KOPT-K1 (cell line): Measurements from ENCODE around the gene FBN1.

ENCODE experiments used
- H3K27ac ChIP-seq: fragments of 200-600 bp; sonication (generic); 2 replicates; pipeline ENCODE4 v1.5.1; 2016; ENCODE audit warnings: antibody characterized with exemption, mild to moderate bottlenecking, low read depth, low read length; ENCODE audit not compliant: poor library complexity, severe bottlenecking
- H3K36me3 ChIP-seq: fragments of 200-600 bp; sonication (generic); 2 replicates; pipeline ENCODE4 v1.5.1; 2017; ENCODE audit warnings: antibody characterized with exemption, mild to moderate bottlenecking, low read length, moderate library complexity; ENCODE audit not compliant: insufficient read depth
- H3K9me3 ChIP-seq: fragments of 200-600 bp; sonication (generic); 2 replicates; pipeline ENCODE4 v1.5.1; 2017; ENCODE audit warnings: antibody characterized with exemption, low read length, mild to moderate bottlenecking; ENCODE audit not compliant: insufficient read depth, poor library complexity, severe bottlenecking

The FBN1 gene

GRCh38 chr15:48520376-48521155 lies 124.9 kb downstream of the FBN1 start:
- no peak overlapping the region for H3K27ac ChIP-seq
- H3K36me3 ChIP-seq, result no peaks in the 10 kb centered on the region
- no peaks in the 10 kb centered on the region for H3K9me3 ChIP-seq

DNA sequence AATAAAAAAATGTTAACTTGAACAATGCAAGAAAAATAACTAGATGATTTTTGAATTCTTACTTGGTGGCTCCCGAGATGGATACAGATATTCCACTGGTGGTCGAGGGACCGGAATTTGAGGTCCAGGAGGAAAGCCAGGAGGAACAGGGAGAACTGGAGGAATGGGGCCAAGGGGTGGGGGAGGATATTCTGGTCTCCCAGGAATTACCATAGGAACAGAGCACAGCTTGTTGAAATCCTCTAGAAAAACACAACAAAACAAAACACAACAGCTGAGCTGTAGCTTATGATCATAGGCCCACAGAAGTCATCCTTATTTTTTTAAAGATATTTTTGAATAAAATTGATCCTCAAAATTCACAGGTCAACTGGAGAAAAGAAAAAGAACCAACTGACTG lies 129.4 kb downstream of the FBN1 start:
- Histone ChIP-seq H3K9me3 (no peaks in the 10 kb centered on the region), H3K27ac (no peak overlapping the region), H3K36me3 (no peaks in the 10 kb centered on the region)

- H3K9me3 ChIP-seq, result no peaks in the 10 kb centered on the region
- no peak overlapping the region for H3K27ac ChIP-seq
- H3K36me3 ChIP-seq, result no peaks in the 10 kb centered on the region
These were observed 130.0 kb downstream of the FBN1 start for GRCh38 chr15:48515500-48515899.

GRCh38 chr15:48514103-48514816 lies 131.2 kb downstream of the FBN1 start:
- H3K27ac ChIP-seq, result no peak overlapping the region
- H3K9me3 ChIP-seq, result no peaks in the 10 kb centered on the region
- H3K36me3 ChIP-seq, result no peaks in the 10 kb centered on the region

GRCh38 chr15:48510976-48511375 lies 134.5 kb downstream of the FBN1 start:
- H3K27ac ChIP-seq, result peak overlapping the region; percentile 45
- no peaks in the 10 kb centered on the region for H3K36me3 ChIP-seq

DNA sequence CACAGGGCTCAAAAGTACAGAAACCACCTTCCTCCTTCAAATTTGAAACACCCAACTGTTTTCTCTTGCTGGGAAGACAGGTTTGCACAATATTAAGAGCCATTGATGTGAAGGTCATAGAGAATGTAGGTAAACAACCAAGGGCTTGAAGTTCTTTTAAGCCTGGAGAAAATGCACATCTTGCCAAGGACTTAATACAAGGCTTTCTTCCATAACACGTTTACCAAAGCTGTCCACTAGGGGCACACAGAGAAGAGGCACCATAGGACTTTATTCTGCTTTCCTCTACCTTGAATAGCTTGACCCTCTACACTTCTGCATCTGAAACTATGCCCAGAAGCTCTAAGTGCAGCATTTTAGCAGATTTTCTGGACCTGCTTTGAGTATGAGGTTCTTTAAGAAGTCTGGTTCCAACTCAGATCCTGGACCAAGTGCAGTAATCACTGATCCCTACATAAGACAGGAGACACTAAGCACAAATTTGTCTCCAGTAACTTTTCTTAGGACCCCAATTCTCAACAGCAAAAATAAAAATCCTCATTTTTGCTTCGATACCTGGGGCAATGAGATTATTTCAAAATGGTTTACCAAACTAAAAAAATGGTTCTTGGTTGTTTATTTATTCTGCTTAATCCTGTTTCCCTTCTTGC lies 138.0 kb downstream of the FBN1 start:
- Histone ChIP-seq H3K36me3 (no peaks in the 10 kb centered on the region), H3K9me3 (no peaks in the 10 kb centered on the region), H3K27ac (no peak overlapping the region)

More at GRCh38 chr15:48510976-48511375, 134.5 kb downstream of the FBN1 start:
- no peaks in the 10 kb centered on the region for H3K9me3 ChIP-seq

GRCh38 chr15:48505067-48505466 lies 140.4 kb downstream of the FBN1 start:
- no peaks in the 10 kb centered on the region for H3K9me3 ChIP-seq
- no peak overlapping the region for H3K27ac ChIP-seq
- H3K36me3 ChIP-seq, result no peaks in the 10 kb centered on the region

DNA sequence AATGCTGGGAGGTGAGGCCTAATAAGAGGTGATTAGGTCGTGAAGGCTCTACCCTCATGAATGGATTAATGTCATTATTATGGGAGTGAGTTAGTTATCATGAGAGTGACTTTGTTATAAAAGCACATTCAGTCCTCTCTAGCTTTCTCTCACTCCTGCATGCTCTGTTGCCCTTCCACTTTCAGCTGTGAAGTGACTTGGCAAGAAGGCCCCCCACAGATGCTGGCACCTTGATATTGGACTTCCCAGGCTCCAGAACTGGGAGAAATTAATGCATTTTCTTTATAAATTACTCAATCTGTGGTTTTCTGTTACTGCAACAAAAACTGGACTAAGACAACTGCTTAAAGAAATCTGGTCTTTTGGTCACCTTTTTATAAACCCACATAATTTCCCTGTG lies 144.3 kb downstream of the FBN1 start:
- Histone ChIP-seq H3K9me3 (no peaks in the 10 kb centered on the region), H3K36me3 (no peaks in the 10 kb centered on the region), H3K27ac (no peak overlapping the region)

- H3K9me3 ChIP-seq, result no peaks in the 10 kb centered on the region
- H3K36me3 ChIP-seq, result no peaks in the 10 kb centered on the region
- no peak overlapping the region for H3K27ac ChIP-seq
These were observed 144.9 kb downstream of the FBN1 start for GRCh38 chr15:48500595-48500994.

- H3K27ac ChIP-seq, result no peak overlapping the region
- H3K36me3 ChIP-seq, result no peaks in the 10 kb centered on the region
- no peaks in the 10 kb centered on the region for H3K9me3 ChIP-seq
These were observed 145.5 kb downstream of the FBN1 start for GRCh38 chr15:48499978-48500377.

GRCh38 chr15:48498828-48499227 lies 146.7 kb downstream of the FBN1 start:
- H3K36me3 ChIP-seq, result no peaks in the 10 kb centered on the region
- no peak overlapping the region for H3K27ac ChIP-seq
- H3K9me3 ChIP-seq, result no peaks in the 10 kb centered on the region

- Histone ChIP-seq H3K27ac (no peak overlapping the region), H3K36me3 (no peaks in the 10 kb centered on the region; the same call in 1 of the 2 replicates)
These were observed 150.9 kb downstream of the FBN1 start for GRCh38 chr15:48494631-48495030.

DNA sequence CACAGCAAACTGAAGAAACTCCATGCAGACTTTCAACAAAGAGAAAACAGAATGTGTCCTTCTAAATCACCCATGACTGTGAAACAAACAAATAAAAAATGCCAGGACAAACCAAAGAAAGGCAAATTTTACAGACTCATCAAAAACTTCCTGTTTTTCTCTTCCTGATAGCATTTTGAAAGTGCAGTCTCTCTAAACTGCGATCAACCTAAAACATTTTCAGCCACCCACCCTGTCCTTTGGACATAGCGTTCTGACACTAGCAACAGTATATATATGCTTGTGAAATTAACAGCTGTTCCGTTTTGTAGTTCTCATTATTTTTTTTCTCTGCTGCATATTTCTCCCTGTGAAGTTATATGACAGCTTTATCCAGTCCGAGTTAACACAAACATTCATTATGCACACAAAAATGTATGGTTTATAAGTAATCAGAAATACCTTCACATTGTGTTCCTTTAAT lies 151.7 kb downstream of the FBN1 start:
- Histone ChIP-seq H3K27ac (no peak overlapping the region), H3K9me3 (no peaks in the 10 kb centered on the region), H3K36me3 (no peaks in the 10 kb centered on the region; the same call in 1 of the 2 replicates)

More at GRCh38 chr15:48494631-48495030, 150.9 kb downstream of the FBN1 start:
- H3K9me3 ChIP-seq, result no peaks in the 10 kb centered on the region

- Histone ChIP-seq H3K9me3 (no peaks in the 10 kb centered on the region), H3K27ac (no peak overlapping the region), H3K36me3 (peaks cover 1% of the 10 kb centered on the region; the same call in 1 of the 2 replicates)
These were observed 152.3 kb downstream of the FBN1 start for GRCh38 chr15:48493084-48493762.

GRCh38 chr15:48486228-48486627 lies 159.3 kb downstream of the FBN1 start:
- Histone ChIP-seq H3K27ac (no peak overlapping the region), H3K36me3 (0 out of 2 replicates have a peak, but pooled peaks cover 13% of the 10 kb centered on the region), H3K9me3 (no peaks in the 10 kb centered on the region)
